ENCODE data around the gene CFAP57.

Gene CFAP57

GRCh38 chr1:43235040-43235439 lies 62.9 kb downstream of the CFAP57 start:
- DNase-seq (ENCODE audit: extremely low read depth, low read depth): no peak
- TF ChIP-seq CTCF (IDR thresholded peaks at IDR 0.05; ENCODE audit: low read depth, low read length): no peak

- no peak for DNase-seq (ENCODE audit: extremely low read depth, low read depth)
- no peak for TF ChIP-seq CTCF (IDR thresholded peaks at IDR 0.05; ENCODE audit: low read depth, low read length)
Observed at GRCh38 chr1:43235451-43236121, 63.5 kb downstream of the CFAP57 start.

- TF ChIP-seq CTCF (IDR thresholded peaks at IDR 0.05; ENCODE audit: low read depth, low read length): no peak
- no peak for DNase-seq (ENCODE audit: extremely low read depth, low read depth)
Observed at GRCh38 chr1:43237121-43237520, 65.0 kb downstream of the CFAP57 start.

GRCh38 chr1:43238085-43238484 lies 66.0 kb downstream of the CFAP57 start:
- peak; percentile 82 for TF ChIP-seq CTCF (IDR thresholded peaks at IDR 0.05; ENCODE audit: low read depth, low read length)
- no peak for DNase-seq (ENCODE audit: extremely low read depth, low read depth)

- no peak for TF ChIP-seq CTCF (IDR thresholded peaks at IDR 0.05; ENCODE audit: low read depth, low read length)
- DNase-seq (ENCODE audit: extremely low read depth, low read depth): no peak
Observed at GRCh38 chr1:43238991-43239469, 66.9 kb downstream of the CFAP57 start.

- TF ChIP-seq CTCF (IDR thresholded peaks at IDR 0.05; ENCODE audit: low read depth, low read length): no peak
- no peak for DNase-seq (ENCODE audit: extremely low read depth, low read depth)
Observed at GRCh38 chr1:43239484-43239883, 67.4 kb downstream of the CFAP57 start.

GRCh38 chr1:43241413-43241836 lies 69.3 kb downstream of the CFAP57 start:
- TF ChIP-seq CTCF (IDR thresholded peaks at IDR 0.05; ENCODE audit: low read depth, low read length): no peak
- DNase-seq (ENCODE audit: extremely low read depth, low read depth): no peak

Data from AG09319 (cell line).